Subcutaneous adipose tissue (tissue), 4 donors: ENCODE data around the gene ATP9A. TPM values are rescaled to one million over a fixed set of nuclear protein-coding genes. Genes with fewer than 3 reads are reported as not detected.

Source experiments
- CTCF ChIP-seq: fragments of 450-650 bp; IDR thresholded peaks from one replicate; pipeline ENCODE4 v1.5.1; 2016; ENCODE audit warnings: low read depth, mild to moderate bottlenecking, control low read depth, antibody characterized with exemption, moderate library complexity
- total RNA-seq, 4 donors: library from RNA; depleted of rRNA; stranded (reverse); fragments of >200 nt; gene quantifications; one replicate each; pipeline ENCODE4 v1.1.0, GENCODE V29; 2016

The ATP9A gene
- total RNA-seq, 4 donors from 2014 or later: 77.2 to 128 (median 88.6) TPM

DNA sequence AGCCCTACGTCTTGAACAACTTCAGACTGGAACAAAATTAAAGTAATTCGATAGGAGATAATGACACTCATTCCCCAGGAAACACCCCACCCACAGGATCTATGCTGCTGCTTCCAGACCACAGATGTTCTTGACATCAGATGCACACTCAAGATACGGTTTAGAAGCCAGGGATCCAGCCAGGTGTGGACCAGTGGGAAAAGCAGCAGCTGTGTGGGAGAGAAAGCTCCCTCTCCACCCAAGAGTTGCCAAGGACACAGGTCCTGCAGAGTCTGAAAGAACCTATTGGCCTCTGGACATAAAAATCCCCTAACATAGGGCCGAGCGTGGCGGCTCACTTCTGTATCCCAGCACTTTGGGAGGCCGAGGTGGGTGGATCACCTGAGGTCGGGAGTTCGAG is 133.9 kb downstream of the ATP9A start:
- no peak for TF ChIP-seq CTCF

- TF ChIP-seq CTCF: no peak
Observed at GRCh38 chr20:51633430-51633829, 134.8 kb downstream of the ATP9A start.

GRCh38 chr20:51631953-51632352 is 136.2 kb downstream of the ATP9A start:
- no peak for TF ChIP-seq CTCF

GRCh38 chr20:51631011-51631950 is 136.9 kb downstream of the ATP9A start:
- TF ChIP-seq CTCF: no peak

DNA sequence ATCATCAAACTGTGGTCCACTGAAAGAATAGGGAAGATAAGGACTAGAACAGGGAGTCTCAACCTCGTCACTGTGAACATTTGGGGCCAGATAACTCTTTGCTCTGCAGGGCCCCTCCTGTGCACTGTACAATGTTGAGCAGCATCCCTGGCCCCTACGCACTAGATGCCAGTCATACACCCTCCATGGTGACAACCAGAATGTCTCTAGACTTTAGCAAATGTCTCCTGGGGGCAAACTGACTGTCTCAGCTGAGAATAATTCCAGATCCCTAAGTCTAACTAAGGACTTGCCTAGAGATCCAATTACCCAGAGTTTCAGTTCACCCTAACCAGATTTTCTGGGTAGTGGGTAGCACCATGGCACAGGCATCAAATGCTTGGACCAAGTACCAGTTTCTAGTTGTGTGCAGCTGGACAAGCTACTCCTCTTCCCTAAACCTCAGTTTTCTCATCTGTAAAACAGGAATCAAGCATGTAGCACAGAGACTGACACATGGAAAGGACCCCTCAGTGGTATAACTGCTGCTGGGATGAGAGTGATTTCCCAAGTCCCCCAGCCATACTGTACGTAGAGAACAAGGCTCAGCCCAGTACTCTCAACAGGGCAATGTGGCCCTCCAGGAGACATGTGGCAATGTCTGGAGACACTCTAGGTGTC is 138.7 kb downstream of the ATP9A start:
- TF ChIP-seq CTCF: no peak

GRCh38 chr20:51628533-51629398 is 139.4 kb downstream of the ATP9A start:
- TF ChIP-seq CTCF: no peak
